ENCODE results near the gene LRRC10. TPM values are rescaled to one million over a fixed set of nuclear protein-coding genes. Genes with fewer than 3 reads are reported as not detected.

Gene LRRC10
- not detected for total RNA-seq

GRCh38 chr12:69610729-69611128, at the start of gene LRRC10:
Gene LRRC10, minus strand, starts transcription at chr12:69610907. Its CDS starts 69 bp downstream, at chr12:69610838.
- H3K4me1 ChIP-seq = no peaks in the 10 kb centered on the region
- no peaks in the 10 kb centered on the region for H3K36me3 ChIP-seq
- no peaks in the 10 kb centered on the region for H3K27me3 ChIP-seq
- TF ChIP-seq POLR2A (IDR thresholded peaks at IDR 0.05) = no peak
- no peak for TF ChIP-seq POLR2AphosphoS5 (IDR thresholded peaks at IDR 0.05)
- TF ChIP-seq CTCF (IDR thresholded peaks at IDR 0.05) = no peak
- TF ChIP-seq EP300 (IDR thresholded peaks at IDR 0.05) = no peak
- 92% methylated on average over 11 of the region's 11 CpGs for WGBS
- H3K4me3 ChIP-seq = no peak within 1 kb of the TSS
- no peak within 1 kb of the TSS for H3K27ac ChIP-seq
- no peak for DNase-seq (ENCODE audit: low spot score in 2 of 2)
- no peaks in the 10 kb centered on the region for H3K9me3 ChIP-seq

- peaks cover 5% of the 10 kb centered on the region for H3K4me1 ChIP-seq
- no peak for DNase-seq (ENCODE audit: low spot score in 2 of 2)
- no peak overlapping the region for H3K27ac ChIP-seq
- H3K27me3 ChIP-seq = no peaks in the 10 kb centered on the region
- no peaks in the 10 kb centered on the region for H3K36me3 ChIP-seq
- H3K4me3 ChIP-seq = no peak overlapping the region
- H3K9me3 ChIP-seq = no peaks in the 10 kb centered on the region
- TF ChIP-seq POLR2AphosphoS5 (IDR thresholded peaks at IDR 0.05) = no peak
- 69% methylated on average over 1 of the region's 1 CpG for WGBS
Observed at GRCh38 chr12:69660164-69660863, 49.6 kb upstream of the LRRC10 start.

DNA sequence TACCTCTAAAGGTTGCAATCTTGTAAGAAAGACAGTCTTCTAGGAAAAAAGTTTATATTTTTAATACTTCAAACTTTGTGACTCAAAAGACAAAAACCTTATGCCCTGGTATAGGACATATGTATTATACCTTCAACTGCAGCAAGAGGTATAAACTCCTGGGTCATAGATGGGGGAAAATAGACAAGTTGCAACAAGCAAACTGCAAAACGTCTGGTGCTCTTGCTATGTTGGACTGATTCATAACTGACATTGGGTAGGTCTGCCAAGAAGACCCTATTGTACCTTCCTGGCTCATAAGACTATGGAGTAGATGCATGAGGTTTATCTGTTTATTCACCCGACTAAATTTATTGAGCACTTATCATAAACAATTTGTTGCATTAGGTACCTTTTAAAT, 47.5 kb upstream of the LRRC10 start:
- Histone ChIP-seq H3K27me3 (no peaks in the 10 kb centered on the region), H3K27ac (no peak overlapping the region), H3K9me3 (no peaks in the 10 kb centered on the region), H3K4me1 (peaks cover 5% of the 10 kb centered on the region), H3K36me3 (no peaks in the 10 kb centered on the region), H3K4me3 (no peak overlapping the region)
- WGBS = 65% methylated on average over 2 of the region's 2 CpGs
- TF ChIP-seq POLR2A (IDR thresholded peaks at IDR 0.05) = no peak
- no peak for TF ChIP-seq CTCF (IDR thresholded peaks at IDR 0.05)
- no peak for TF ChIP-seq EP300 (IDR thresholded peaks at IDR 0.05)
- TF ChIP-seq POLR2AphosphoS5 (IDR thresholded peaks at IDR 0.05) = no peak
- DNase-seq (ENCODE audit: low spot score in 2 of 2) = no peak

- no peak overlapping the region for H3K27ac ChIP-seq
- H3K9me3 ChIP-seq = no peaks in the 10 kb centered on the region
- no peaks in the 10 kb centered on the region for H3K27me3 ChIP-seq
- no peak overlapping the region for H3K4me3 ChIP-seq
- DNase-seq (ENCODE audit: low spot score in 2 of 2) = no peak
- no peak for TF ChIP-seq CTCF (IDR thresholded peaks at IDR 0.05)
- no peak for TF ChIP-seq POLR2AphosphoS5 (IDR thresholded peaks at IDR 0.05)
- TF ChIP-seq EP300 (IDR thresholded peaks at IDR 0.05) = no peak
- no peak for TF ChIP-seq POLR2A (IDR thresholded peaks at IDR 0.05)
- H3K36me3 ChIP-seq = no peaks in the 10 kb centered on the region
- H3K4me1 ChIP-seq = peaks cover 5% of the 10 kb centered on the region
- WGBS = 80% methylated on average over 9 of the region's 9 CpGs
Observed at GRCh38 chr12:69657376-69658137, 46.9 kb upstream of the LRRC10 start.

DNA sequence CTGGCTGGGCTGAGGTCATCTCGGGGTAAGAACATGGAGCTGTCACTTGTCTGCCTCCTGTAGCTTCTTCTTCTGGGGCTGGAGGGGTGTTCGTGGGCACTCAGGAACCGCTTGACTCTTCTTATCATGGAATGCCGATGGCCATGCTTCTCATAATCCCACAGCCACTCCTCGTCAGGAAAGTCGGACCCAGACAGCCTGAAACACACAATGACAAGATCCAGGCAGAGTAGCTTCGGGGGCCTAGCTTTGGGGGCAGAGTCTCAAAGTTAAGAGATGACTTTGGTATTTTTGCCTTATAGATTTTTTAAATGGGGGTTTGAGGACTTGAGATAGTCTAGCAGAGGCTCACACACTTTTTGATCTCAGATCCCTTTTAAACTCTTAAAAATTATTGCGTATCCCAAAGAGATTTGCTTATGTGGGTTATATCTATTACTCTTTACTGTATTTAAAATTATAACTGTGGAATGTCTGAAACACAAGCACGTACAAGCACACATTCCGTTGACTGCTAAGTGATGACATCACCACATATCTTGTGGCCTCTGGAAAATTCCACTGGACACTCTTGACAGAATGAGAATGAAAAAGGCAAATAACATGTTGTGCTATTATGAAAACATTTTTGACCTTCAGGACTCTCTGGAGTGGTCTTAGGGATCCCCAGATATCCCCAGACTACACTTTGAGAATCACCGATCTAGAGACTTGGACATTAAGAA, 45.1 kb upstream of the LRRC10 start:
- 55% methylated on average over 11 of the region's 11 CpGs for WGBS
- Histone ChIP-seq H3K27ac (no peak overlapping the region), H3K9me3 (no peaks in the 10 kb centered on the region), H3K27me3 (no peaks in the 10 kb centered on the region), H3K4me3 (no peak overlapping the region), H3K36me3 (no peaks in the 10 kb centered on the region), H3K4me1 (peaks cover 5% of the 10 kb centered on the region)
- TF ChIP-seq POLR2A (IDR thresholded peaks at IDR 0.05) (no peak), POLR2AphosphoS5 (IDR thresholded peaks at IDR 0.05) (no peak), EP300 (IDR thresholded peaks at IDR 0.05) (no peak), CTCF (IDR thresholded peaks at IDR 0.05) (no peak)
- no peak for DNase-seq (ENCODE audit: low spot score in 2 of 2)

Measured in suprapubic skin (tissue), 4 donors.